Neural progenitor cell (in vitro differentiated cells): ENCODE data around the gene YIF1B. TPM values are rescaled to one million over a fixed set of nuclear protein-coding genes. Genes with fewer than 3 reads are reported as not detected.
"Not testable (repeated sequence)": the region's sequence is repeated elsewhere in the genome, so short reads cannot be mapped to it uniquely, and the experiment has no call there.

ENCODE experiments used
- DNase-seq: peaks from one replicate; pipeline ENCODE4 v3.0.0-alpha.2; 2016; ENCODE audit warnings: low spot score
- H2AFZ ChIP-seq: fragments of 200-600 bp; sonication (generic); replicated peaks from 2 replicates; pipeline ENCODE4 v1.6.1; 2016; ENCODE audit warnings: antibody characterized with exemption
- H3F3A ChIP-seq: fragments of 200-600 bp; sonication (generic); 2 replicates; pipeline ENCODE4 v1.6.1; 2016; ENCODE audit warnings: antibody characterized with exemption, low read depth
- H3K27ac ChIP-seq: fragments of 200-600 bp; sonication (generic); 2 replicates; pipeline ENCODE4 v1.5.1; 2016; ENCODE audit warnings: mild to moderate bottlenecking
- H3K27me3 ChIP-seq: fragments of 200-600 bp; sonication (generic); 2 replicates; pipeline ENCODE4 v1.6.1; 2016; ENCODE audit warnings: mild to moderate bottlenecking, moderate library complexity
- H3K36me3 ChIP-seq: fragments of 200-600 bp; sonication (generic); 2 replicates; pipeline ENCODE4 v1.5.1; 2016
- H3K4me1 ChIP-seq: fragments of 200-600 bp; sonication (generic); 2 replicates; pipeline ENCODE4 v1.6.1; 2016; ENCODE audit warnings: mixed run types
- H3K4me2 ChIP-seq: fragments of 200-600 bp; sonication (generic); 2 replicates; pipeline ENCODE4 v1.6.1; 2016
- H3K4me3 ChIP-seq: fragments of 200-600 bp; sonication (generic); 2 replicates; pipeline ENCODE4 v1.5.1; 2016
- H3K79me2 ChIP-seq: fragments of 200-600 bp; sonication (generic); 2 replicates; pipeline ENCODE4 v1.6.1; 2016; ENCODE audit warnings: low read depth
- H3K9ac ChIP-seq: fragments of 200-600 bp; sonication (generic); 2 replicates; pipeline ENCODE4 v1.6.1; 2016
- H3K9me3 ChIP-seq: fragments of 200-600 bp; sonication (generic); 2 replicates; pipeline ENCODE4 v1.5.1; 2016; ENCODE audit warnings: low read depth
- H4K20me1 ChIP-seq: fragments of 200-600 bp; sonication (generic); 2 replicates; pipeline ENCODE4 v1.6.1; 2016; ENCODE audit warnings: low read depth
- H3K27ac Mint-ChIP-seq: 3 replicates; pipeline ENCODE4 v1.8.0; 2021; ENCODE audit warnings: mixed read lengths
- H3K27me3 Mint-ChIP-seq: 2 replicates; pipeline ENCODE4 v1.8.0; 2022; ENCODE audit warnings: low read depth, mild to moderate bottlenecking, inconsistent platforms, moderate library complexity, mixed read lengths; ENCODE audit not compliant: insufficient read depth
- H3K36me3 Mint-ChIP-seq: 3 replicates; pipeline ENCODE4 v1.8.0; 2021; ENCODE audit warnings: mixed read lengths
- H3K4me1 Mint-ChIP-seq: 3 replicates; pipeline ENCODE4 v1.8.0; 2021; ENCODE audit warnings: mixed read lengths
- H3K4me3 Mint-ChIP-seq: 3 replicates; pipeline ENCODE4 v1.8.0; 2021; ENCODE audit warnings: mild to moderate bottlenecking, moderate library complexity, mixed read lengths
- H3K9me3 Mint-ChIP-seq: 3 replicates; pipeline ENCODE4 v1.8.0; 2020; ENCODE audit warnings: mixed read lengths
- EZH2 ChIP-seq: fragments of 200-600 bp; sonication (generic); IDR thresholded peaks from 2 replicates; pipeline ENCODE4 v1.6.1; 2017; ENCODE audit warnings: antibody characterized with exemption, mild to moderate bottlenecking, moderate library complexity
- EZH2phosphoT487 ChIP-seq: fragments of 200-600 bp; sonication (generic); IDR thresholded peaks from 2 replicates; pipeline ENCODE4 v1.6.1; 2017; ENCODE audit warnings: antibody characterized with exemption
- total RNA-seq: library from RNA; depleted of rRNA; stranded (reverse); fragments of >200 nt; gene quantifications from 2 replicates; pipeline ENCODE4 v1.2.3, GENCODE V29; 2015; ENCODE audit warnings: low replicate concordance
- TF ChIP-seq, protein P1 (sequence below): fragments of 200-600 bp; sonication (generic); IDR thresholded peaks from 2 replicates; pipeline ENCODE4 v1.5.1; 2017; ENCODE audit warnings: antibody characterized with exemption, mild to moderate bottlenecking

YIF1B gene
- total RNA-seq, 1 donor from 2014 or later: 38.1 TPM

DNA sequence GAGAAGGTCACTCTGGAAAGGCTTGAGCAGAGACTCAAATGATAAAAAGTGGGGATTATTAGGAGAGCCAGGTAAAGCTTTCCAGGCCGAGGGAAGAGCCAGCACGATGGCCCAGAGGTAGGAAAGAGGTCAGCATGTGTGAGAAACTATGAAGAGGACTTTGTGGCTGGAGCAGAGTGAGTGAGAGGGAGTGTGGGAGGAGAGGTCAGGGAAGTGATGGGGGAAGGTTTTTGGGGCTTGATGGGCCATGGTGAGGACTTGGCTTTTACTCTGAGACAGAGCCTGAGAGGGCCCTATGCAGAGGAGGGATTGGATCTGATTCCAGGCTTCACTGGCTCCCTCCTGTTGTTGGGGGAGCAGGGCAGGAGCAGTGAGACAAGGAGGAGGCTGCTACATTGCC, 25.2 kb upstream of the YIF1B start:
- no peaks in the 10 kb centered on the region for H3K36me3 Mint-ChIP-seq
- Histone ChIP-seq H2AFZ (no peak overlapping the region), H3F3A (peaks cover 34% of the 10 kb centered on the region), H3K4me3 (no peak overlapping the region), H3K9ac (no peak overlapping the region), H4K20me1 (no peaks in the 10 kb centered on the region), H3K4me2 (no peak overlapping the region), H3K27ac (no peak overlapping the region), H3K27me3 (no peaks in the 10 kb centered on the region), H3K36me3 (no peaks in the 10 kb centered on the region), H3K9me3 (no peaks in the 10 kb centered on the region), H3K4me1 (peaks cover 8% of the 10 kb centered on the region), H3K79me2 (no peaks in the 10 kb centered on the region)
- no peaks in the 10 kb centered on the region for H3K9me3 Mint-ChIP-seq
- H3K27me3 Mint-ChIP-seq: peaks cover 2% of the 10 kb centered on the region
- no peak for DNase-seq
- peaks cover 16% of the 10 kb centered on the region for H3K4me1 Mint-ChIP-seq
- H3K4me3 Mint-ChIP-seq: no peak overlapping the region
- no peak for TF ChIP-seq EZH2
- no peak overlapping the region for H3K27ac Mint-ChIP-seq

DNA sequence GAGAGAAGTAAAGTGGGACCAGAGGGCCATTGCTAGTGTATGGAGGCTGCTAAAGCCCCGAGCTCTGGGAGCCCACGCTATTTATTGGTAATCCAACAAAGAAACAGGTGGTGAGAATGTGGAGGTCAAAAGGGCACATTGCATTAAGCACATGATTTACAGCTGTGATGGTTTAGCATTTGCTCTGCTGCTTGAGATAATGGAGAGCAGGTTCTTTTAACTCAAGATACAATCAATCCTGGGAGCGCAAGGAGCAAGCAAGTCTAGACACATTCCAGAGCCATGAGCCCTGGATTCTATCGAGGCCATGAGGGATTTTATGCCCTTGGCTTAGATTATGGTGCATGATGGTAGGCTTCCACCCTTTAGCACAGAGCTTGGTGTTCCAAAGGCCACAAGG, 23.3 kb upstream of the YIF1B start:
- peak overlapping the region; percentile 40 for H3K27ac ChIP-seq
- Mint-ChIP-seq H3K4me1 (peaks cover 16% of the 10 kb centered on the region), H3K4me3 (peak overlapping the region; percentile 48)
- not testable (repeated sequence) for H3K36me3 Mint-ChIP-seq, H4K20me1 ChIP-seq, H3K79me2 ChIP-seq, H3K4me1 ChIP-seq, H2AFZ ChIP-seq, H3K27me3 ChIP-seq, H3K4me3 ChIP-seq, H3K27ac Mint-ChIP-seq, H3K9me3 ChIP-seq, H3K9ac ChIP-seq, H3K9me3 Mint-ChIP-seq, H3K36me3 ChIP-seq, H3K27me3 Mint-ChIP-seq
- peak; percentile 58 for DNase-seq
- peaks cover 35% of the 10 kb centered on the region for H3F3A ChIP-seq
- H3K4me2 ChIP-seq: peak overlapping the region; percentile 14

DNA sequence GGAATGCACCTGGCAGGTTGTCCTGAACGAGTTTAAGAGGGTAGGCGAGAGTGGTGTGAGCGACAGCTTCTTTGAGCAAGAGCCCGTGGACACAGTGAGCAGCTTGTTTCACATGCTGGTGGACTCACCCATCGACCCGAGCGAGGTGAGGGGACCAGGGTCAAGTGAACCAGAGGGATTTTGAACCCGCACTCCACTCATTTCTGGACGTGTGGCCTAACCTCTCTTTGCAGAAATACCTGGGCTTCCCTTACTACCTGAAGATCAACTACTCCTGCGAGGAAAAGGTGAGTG, 21.6 kb upstream of the YIF1B start:
- peaks cover 8% of the 10 kb centered on the region for H3K4me1 ChIP-seq
- Mint-ChIP-seq H3K4me1 (peaks cover 16% of the 10 kb centered on the region), H3K4me3 (peak overlapping the region; percentile 88), H3K36me3 (no peaks in the 10 kb centered on the region), H3K9me3 (no peaks in the 10 kb centered on the region), H3K27ac (no peak overlapping the region), H3K27me3 (peaks cover 3% of the 10 kb centered on the region)
- H4K20me1 ChIP-seq: no peaks in the 10 kb centered on the region
- no peak overlapping the region for H3K9ac ChIP-seq
- no peaks in the 10 kb centered on the region for H3K9me3 ChIP-seq
- H3K4me3 ChIP-seq: peak overlapping the region; percentile 67
- peak overlapping the region; percentile 82 for H3K4me2 ChIP-seq
- H3F3A ChIP-seq: peaks cover 35% of the 10 kb centered on the region
- DNase-seq: no peak
- H3K27me3 ChIP-seq: no peaks in the 10 kb centered on the region
- no peaks in the 10 kb centered on the region for H3K36me3 ChIP-seq
- TF ChIP-seq EZH2: no peak
- no peak overlapping the region for H3K27ac ChIP-seq
- H3K79me2 ChIP-seq: no peaks in the 10 kb centered on the region
- H2AFZ ChIP-seq: no peak overlapping the region

DNA sequence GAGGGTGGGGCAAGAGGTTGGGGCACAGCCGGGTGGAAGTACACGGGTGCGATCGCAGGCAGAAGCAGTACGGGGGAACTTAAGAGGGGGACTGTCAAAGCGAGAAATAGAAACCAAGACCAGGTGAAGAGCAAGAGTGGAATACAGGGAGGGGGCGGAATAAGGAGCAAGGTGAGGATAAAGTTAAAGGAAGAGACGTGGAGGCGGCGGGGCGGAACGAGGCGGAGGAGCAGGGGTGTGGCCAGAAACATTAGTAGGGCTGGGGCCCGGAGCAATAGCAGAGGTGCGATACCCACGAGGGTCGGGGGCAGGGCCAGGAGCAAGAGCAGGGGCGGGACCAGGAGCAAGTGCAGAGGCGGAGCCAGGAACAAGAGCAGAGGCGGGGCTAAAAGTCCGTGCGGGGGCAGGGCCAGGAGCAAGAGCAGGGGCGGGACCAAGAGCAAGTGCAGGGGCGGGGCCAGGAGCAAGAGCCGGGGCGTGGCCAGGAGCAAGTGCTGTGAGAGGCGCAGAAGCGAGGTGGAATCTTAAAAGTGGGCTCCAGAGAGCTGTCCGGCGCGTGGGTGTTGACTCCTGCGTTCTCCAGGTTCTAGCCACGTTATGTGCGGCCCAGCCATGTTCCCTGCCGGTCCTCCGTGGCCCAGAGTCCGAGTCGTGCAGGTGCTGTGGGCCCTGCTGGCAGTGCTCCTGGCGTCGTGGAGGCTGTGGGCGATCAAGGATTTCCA, 21.1 kb upstream of the YIF1B start:
- TF ChIP-seq EZH2 (no peak), EZH2phosphoT487 (no peak)
- TF ChIP-seq, protein P1, sequence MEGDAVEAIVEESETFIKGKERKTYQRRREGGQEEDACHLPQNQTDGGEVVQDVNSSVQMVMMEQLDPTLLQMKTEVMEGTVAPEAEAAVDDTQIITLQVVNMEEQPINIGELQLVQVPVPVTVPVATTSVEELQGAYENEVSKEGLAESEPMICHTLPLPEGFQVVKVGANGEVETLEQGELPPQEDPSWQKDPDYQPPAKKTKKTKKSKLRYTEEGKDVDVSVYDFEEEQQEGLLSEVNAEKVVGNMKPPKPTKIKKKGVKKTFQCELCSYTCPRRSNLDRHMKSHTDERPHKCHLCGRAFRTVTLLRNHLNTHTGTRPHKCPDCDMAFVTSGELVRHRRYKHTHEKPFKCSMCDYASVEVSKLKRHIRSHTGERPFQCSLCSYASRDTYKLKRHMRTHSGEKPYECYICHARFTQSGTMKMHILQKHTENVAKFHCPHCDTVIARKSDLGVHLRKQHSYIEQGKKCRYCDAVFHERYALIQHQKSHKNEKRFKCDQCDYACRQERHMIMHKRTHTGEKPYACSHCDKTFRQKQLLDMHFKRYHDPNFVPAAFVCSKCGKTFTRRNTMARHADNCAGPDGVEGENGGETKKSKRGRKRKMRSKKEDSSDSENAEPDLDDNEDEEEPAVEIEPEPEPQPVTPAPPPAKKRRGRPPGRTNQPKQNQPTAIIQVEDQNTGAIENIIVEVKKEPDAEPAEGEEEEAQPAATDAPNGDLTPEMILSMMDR: no peak
- H3K4me1 Mint-ChIP-seq: peaks cover 16% of the 10 kb centered on the region
- peak overlapping the region; percentile 88 for H3K4me3 Mint-ChIP-seq
- H3K27me3 ChIP-seq: no peaks in the 10 kb centered on the region
- no peaks in the 10 kb centered on the region for H3K79me2 ChIP-seq
- peaks cover 3% of the 10 kb centered on the region for H3K27me3 Mint-ChIP-seq
- H3K4me2 ChIP-seq: peak overlapping the region; percentile 82
- peak; percentile 98 for DNase-seq
- H4K20me1 ChIP-seq: no peaks in the 10 kb centered on the region
- peaks cover 35% of the 10 kb centered on the region for H3F3A ChIP-seq
- no peaks in the 10 kb centered on the region for H3K9me3 ChIP-seq
- H3K4me1 ChIP-seq: peaks cover 8% of the 10 kb centered on the region
- no peak overlapping the region for H3K27ac ChIP-seq
- no peak overlapping the region for H3K27ac Mint-ChIP-seq
- no peak overlapping the region for H3K9ac ChIP-seq
- H3K36me3 Mint-ChIP-seq: no peaks in the 10 kb centered on the region
- H3K4me3 ChIP-seq: peak overlapping the region; percentile 67
- no peaks in the 10 kb centered on the region for H3K36me3 ChIP-seq
- peak overlapping the region; percentile 79 for H2AFZ ChIP-seq
- no peaks in the 10 kb centered on the region for H3K9me3 Mint-ChIP-seq
